Superior temporal gyrus (tissue), 1 donor: ENCODE measurements around the gene SEPTIN11.
A peak's percentile ranks its signal among the peaks of the same experiment; 100 is the strongest.

Experiments used
- DNase-seq: peaks from one replicate; pipeline ENCODE4 v3.0.0-alpha.2; 2016; ENCODE audit errors: extremely low spot score

SEPTIN11 gene

DNA sequence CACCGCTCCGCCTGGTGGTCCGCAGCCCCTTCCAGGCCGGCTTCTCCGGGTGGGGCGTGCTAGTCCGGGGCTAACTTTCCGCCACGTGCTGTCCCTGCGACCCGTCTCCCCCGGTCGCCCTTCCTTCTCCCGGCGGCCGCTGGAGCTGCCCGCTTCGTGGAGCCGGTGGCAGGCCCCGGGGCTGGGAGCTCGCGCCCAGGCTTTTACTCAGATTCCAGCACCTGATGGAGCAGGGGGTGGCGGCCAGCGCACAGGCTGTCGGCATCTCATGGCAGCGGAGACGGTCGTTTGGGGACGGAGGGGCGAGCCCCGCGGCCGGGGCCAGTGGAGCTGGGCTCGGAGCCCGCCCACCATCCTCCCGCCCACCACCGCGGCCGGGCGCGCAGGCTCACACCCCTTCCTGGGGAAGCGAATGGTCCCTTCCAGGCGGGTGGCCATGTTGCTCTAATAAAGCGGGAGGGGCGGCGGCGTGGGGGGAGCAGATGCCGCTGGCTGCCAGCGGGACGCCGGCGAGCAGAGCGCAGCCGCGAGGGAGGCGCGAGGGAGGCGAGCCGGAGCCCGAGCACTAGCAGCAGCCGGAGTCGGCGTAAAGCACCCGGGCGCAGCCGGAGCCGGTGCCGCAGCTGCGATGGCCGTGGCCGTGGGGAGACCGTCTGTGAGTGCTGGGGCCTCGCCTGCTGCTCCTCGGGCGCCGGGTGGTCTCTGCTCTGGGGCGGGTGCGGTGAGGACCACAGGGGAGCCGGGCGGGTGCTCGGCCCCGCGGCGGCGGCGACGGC, at the start of gene SEPTIN11:
TSS of gene SEPTIN11 (plus strand) at position 477 of the 776 bp plus-strand sequence. CDS start at position 629, 152 bp downstream.
- DNase-seq = peak; percentile 88

DNA sequence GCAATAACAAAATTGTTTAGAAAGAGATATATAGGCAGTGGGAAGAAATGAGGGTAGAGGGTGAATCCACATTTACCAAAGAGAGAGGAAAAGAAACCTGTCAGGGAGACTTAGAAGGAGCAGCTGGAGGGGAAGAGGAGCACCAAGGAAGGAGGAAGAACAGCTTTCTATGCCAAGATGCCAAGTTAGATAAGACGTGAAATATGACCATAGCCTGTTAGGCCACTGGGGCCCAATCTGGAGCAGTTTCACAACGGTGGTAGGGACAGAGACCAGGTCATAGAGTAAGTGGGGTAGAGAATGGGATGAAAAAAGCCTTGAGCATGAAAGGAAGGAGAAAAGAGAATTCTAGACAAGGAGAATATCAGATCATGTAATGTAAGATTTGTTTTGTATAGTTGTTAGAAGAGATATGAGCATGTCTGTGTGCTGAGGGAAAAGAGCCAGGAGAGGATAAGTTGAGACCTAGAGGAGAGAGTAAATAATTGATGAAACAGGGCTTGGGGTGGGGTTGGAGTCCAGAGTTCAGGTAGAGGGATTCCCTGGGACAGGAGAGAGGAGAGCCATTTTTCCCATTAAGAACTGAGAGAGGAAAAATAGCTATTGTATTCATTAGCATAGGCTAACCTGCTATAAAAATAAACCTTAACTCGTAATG, 47.2 kb upstream of the SEPTIN11 start:
- no peak for DNase-seq

DNA sequence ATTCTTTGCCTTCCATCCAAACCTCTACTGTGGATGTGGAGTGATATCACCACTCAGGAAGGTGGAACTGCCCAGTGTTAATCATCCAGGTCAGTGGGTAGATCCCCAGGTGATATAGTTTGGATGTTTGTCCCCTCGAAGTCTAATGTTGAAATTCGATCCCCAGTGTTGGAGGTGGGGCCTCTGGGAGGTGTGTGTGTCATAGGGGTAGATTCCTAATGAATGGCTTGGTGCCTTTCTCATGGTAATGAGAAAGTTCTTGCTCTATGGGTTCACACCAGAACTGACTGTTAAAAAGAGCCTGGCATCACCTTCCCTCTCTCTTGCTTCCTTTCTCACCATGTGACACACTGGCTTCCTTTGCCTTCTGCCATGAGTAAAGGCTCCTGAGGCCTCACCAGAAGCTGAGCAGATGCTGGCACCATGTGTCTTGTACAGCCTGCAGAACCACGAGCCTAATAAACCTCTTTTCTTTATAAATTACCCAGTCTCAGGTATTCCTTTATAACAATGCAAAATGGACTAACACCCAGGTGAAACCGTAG, 44.8 kb upstream of the SEPTIN11 start:
- DNase-seq = no peak

DNA sequence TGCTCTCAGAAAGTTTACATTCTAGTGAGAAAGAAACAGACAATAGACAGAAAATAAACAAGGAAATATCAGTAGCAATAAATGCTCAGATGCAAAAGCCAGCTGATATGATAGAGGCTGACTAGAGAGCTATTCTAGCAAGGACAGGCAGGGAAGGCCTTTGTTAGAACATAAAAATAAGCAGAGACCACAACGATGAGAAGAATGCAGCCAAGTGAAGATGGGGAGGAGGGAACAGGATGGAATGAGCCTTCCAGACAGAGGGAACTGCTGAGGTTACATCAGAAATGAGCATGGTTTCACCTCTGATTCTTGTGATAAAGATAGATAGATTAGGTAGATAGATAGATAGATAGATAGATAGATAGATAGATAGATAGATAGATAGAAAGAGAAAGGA, 44.0 kb upstream of the SEPTIN11 start:
- DNase-seq = no peak

DNA sequence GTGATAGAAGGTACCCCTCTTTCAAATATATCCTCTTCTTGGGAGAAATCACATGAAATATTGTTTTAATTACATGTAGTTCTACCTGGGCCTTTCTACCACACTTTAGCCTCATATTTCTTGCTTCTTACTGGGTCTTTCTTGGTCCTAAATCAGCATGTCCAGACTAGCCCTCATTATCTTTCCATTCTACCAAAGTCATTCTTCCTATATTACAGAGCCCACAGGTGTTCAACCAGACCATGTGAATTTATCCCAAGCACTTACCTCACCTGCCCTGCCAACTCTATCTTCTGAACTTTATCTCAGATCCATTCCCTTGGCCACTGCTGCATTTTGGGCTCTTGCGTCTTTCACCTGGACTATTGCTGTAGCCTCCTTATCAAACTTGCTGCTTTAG, 39.8 kb upstream of the SEPTIN11 start:
- DNase-seq = no peak

DNA sequence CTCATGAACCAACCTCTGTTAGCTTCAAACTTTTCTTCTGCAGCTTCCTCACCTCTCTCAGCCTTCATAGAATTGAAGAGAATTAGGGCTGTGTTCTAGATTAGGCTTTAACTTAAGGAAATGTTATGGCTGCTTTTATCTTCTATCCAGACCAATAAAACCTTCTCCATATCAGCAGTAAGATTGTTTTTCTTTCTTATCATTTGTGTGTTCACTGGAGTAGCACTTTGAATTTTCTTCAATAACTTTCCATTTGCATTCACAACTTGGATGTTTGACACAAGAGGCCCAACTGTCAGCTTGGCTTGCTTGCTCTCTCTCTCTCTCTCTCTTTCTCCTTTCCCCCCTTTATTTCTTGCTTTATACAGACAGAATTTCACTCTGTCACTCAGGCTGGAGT, 28.8 kb upstream of the SEPTIN11 start:
- DNase-seq = no peak

DNA sequence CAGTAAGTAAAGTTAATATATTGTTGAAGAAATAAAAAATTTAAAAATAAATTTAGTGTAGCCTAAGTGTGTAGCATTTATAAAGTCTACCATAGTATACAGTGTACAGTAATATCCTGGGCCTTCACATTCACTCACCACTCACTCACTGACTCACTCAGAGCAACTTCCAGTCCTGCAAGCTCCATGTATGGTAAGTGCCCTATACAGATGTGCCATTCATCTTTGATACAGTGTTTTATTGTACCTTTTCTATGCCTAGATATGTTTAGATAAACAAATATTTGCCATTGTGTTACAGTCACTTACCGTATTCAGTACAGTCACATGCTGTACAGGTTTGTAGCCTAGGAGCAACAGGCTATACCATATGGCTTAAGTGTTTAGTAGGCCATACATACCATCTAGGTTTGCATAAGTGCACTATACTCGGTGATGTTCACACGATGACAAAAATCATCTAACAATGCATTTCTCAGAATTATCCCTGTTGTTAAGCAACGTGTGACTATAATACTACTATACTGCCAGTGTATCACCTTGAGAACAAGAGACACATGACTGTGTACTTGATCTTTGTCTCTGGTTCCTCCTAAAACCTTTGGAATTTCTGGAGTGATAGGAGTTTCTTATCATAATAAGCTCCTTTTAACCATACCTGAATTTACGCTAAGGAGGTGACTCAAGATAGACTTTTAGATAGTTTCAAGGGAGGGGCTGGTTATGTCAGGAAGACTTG, 25.8 kb upstream of the SEPTIN11 start:
- no peak for DNase-seq

DNA sequence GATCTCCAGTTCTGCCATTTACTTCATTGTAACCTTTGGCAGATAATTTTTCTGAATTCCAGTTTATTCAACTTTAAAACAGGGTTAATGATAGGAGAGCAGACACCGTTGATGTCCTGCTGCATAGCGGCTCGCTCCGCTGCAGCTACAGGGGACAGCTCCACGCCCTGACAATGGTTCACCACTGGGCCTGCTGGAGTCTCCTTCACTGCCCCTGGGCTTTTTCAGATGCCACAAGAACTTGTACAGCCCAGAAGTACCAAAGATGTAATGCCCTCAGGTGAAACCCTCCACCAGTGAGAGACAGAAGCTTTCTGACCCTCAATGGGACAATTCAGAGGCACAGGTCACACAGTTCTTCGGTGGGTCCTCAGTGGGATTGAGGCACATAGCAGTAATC, 22.7 kb upstream of the SEPTIN11 start:
- DNase-seq = no peak

DNA sequence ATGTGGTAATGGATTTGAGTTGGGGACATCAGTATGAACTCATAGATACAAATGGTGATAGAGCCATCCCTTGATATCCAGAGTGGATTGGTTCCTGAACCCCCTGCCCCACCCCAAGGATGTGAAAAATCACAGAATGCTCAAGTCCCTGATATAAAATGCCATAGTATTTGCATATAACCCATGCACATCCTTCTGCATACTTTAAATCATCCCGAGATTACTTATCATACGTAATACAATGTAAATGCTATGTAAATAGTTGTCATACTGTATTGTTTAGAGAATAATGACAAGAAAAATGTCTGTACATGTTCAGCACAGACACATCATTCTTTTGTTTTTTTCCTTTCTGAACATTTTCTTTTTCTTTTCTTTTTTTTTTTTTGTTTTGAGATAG, 18.9 kb upstream of the SEPTIN11 start:
- no peak for DNase-seq

DNA sequence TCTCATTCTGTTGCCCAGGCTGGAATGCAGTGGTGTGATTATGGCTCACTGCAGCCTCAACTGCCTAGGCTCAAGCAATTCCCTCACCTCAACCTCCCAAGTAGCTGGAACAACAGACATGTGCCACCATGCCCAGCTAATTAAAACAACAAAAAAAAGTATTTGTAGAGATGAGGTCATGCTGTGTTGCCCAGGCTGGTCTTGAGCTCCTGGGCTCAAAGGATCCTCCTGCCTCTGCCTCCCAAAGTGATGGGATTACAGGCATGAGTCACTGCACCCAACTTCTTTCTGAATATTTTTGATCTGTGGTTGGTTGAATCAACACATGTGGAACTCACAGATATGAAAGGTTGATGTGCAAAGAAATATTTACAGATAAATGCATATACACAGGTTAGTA, 18.5 kb upstream of the SEPTIN11 start:
- DNase-seq = no peak

DNA sequence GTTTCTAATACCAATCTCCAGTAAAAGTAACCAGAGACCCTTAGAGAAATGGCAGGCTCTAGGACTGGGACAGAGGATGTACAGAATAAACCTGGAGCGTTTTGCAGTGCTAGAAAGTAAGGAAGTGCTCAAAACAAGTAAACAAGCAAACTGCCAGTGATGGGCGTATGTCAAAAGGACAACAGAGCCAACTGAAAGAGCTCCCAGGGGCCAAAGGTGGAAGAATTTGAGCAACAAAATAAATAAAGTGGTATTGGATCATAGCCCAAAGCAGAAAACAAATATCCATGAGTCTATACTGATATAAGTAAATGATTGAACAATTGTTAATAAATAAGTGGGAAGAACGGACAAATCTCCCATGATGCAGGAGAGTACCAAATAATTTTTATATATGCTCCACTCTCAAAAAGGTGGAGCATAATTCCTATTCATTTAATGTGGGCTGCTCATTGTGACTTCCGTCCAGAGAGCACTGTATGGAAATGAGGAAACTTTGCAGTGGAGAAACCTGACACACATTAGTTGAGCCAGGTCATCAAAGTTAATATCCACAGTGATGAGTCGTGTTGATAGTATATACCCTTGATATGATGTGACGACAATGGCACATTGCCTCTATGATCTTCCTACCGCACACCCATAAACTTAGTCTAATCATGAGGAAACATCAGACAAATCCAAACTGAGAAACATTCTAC, 17.8 kb upstream of the SEPTIN11 start:
- no peak for DNase-seq

DNA sequence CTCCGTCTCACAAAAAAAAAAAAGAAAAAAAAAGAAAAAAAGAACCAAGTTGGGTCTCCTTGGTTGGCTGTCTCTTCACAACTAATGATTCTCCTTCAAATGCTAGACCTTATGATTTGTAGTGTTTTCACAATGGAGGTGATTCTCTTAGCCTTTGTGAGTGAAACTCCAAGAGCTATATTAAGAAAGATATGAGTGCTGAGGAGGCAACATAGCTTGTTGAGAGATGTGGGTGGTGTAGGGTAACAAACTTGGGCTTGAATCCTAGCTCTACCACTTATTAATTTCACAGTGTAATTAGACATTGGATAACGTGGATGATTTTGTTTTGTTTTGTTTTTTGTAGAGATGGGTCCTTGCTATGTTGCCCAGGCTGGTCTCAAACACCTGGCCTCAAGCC, 10.4 kb upstream of the SEPTIN11 start:
- no peak for DNase-seq

DNA sequence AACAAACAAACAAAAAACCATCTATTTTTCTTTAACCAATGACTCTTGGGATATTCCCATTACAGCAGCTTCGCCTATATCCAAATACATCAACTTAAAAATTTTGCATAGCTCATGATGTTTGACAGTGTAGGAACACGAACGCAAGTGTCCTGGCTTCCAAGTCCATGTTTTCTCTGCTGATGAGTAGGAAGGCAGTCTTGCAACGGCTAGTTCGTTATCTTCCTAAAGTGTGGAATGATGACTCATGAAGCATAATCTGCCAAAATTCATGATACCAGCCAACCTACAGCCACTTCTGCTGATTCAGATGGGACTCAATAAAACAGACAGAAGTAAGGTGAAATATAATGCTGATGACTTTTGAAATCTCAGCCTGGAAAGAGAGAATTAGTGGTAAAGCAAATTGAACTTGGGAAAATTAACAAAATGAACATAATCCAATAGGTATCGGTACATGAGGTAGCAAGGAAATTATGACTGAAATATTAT, 6.4 kb upstream of the SEPTIN11 start:
- peak; percentile 67 for DNase-seq

DNA sequence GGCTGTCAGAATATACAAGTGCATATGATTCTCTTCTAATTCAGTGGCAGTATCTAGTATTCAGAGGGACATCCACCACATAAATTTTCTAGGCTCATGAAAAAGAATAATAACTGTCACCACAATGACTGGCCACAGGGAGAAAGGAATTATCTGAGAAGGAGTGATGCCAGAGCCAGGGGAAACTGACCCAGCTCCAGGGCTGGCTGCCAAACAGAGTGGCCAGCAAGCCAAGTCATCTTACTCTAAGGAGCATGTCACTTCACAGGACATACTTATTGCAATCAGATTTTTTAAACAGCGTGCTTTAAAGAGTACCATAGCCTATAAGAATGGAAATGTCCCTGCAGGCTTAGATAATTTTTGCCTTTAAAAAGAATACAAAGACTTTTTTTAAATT, 5.8 kb upstream of the SEPTIN11 start:
- DNase-seq = no peak

DNA sequence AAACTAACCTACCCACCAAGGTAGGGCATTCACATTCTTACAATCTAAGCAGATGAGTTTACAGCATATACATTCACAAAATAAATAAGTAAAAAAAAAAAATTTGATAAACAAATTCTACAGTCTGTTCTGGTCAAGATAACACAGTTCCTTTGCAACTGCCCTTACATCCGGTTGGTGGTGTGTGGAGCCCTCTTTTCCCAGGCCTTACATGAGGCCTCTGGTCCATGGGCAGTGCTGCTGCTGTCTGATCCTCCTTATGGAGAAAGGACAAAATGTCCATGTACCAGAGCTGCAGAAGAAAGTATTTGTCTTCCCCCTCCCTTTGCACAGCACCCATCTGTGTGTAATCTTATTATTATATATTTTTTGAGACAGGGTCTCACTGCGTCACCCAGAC, 2.2 kb upstream of the SEPTIN11 start:
- DNase-seq = no peak

DNA sequence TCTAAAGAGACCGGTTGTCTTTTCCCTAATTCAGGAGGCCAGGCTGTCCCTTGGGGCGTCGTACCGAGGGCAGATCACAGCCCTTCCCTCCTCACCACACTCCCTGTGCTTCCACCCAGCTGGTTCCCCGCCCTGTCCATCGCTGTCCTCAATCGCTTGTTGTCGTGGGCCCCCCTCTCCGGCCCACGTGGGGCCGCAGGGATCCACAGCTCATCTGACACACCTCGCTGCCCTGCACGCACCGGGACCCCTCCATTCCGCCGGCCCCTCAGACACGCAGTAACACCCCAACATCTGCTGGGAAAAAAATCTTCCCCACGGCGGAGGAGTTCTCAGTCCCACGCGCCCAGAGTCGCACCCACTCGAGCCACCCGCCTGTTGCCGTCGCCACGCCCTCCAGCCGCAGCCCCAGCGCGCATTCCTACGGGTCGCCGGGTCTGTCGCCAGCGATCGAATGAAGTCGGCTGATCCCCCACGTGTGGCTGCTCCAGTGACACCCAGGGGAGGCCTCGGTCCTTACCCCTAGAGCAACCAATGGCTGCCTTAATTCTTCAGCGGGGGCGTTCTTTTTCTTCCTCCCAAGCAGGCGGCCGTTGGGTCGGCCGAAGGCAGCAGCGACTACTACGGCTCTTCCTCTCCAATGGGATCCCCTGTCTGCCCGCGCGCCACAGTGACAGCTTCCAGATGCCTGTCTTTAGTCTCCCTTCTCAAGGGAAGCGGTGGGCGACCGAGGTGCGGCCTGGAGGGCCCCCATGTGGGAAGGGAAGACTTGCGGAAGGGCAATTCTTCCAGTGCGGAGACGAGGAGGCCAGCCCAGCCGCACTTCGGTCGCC, 893 bp upstream of the SEPTIN11 start:
- DNase-seq = peak; percentile 67

DNA sequence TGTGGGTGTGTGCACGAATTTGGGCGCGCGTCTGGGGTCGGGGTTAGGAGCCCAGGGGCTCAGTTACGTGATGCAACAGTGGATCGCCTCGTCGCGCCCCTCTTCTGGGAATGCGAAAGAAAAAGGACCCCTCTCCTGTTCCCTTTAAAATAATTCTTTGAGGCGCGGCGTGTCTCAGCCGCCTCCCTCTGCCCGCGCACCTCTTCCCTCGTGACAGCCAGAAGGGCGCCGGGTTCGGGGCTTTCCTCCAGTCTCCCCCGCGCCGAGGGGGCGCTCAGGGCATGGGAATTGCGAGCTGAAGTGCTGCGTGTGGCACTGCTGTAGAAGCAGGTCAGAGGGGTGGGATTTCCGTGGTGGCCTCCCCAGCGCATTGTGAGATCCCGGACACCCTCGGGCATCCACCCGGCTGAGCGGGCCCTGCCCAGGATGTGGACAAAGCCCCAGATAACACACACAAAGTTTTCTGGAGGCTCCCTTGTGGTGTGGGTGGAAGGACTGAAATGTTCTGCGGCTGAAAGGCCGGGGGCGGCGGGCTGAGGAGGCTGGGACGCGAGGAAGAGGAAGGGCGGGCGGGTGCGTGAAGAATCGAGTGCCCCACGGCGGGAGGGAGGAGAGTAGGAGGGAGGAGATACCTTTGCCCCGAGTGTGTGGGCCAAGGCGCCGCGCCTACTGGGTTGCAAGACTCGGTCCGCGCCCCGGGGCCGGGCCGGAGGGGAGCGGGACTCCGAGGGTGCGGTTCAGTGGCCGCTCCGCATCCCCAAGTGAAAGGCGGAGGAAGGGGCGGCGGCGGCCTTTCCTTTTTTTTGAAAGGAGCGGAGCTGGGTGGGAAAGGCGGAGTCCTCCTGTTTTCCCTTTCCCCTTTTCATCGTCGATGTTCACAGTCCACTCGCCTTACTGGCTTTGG, 752 bp downstream of the SEPTIN11 start:
- DNase-seq = no peak

DNA sequence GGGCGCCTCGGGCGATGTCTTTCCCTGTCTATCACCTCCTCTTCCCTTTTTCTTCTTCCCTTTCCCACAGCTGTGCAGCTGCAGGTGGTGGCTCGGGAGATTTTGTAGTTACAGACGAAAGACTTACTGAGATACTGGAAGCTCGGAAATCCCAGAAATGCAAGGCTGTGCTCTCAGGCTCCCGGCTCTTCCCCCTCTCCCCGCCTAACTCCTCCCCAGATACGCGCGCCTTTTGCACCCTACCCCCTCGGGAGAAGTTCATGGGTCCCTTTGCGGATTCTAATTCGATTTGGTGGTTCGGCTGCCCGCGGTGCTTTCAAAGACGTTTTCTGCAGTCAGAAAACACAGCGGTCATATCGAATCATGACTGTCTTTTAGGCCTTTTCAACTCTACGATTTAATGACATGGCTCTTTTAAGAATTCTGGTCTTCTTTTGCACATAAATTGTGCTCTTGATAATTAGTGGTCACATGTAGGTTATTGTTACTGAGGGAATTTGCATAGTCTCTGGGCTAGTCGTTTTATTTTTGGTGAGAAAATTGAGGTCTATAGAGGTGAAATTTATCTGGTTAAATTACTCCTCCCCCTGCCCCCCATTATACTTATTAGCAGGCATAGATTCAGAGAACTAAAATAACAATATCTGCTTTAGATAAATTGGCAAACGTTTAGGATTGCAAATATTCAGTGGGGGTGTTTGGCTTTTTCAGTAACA, 1.6 kb downstream of the SEPTIN11 start:
- DNase-seq = no peak

DNA sequence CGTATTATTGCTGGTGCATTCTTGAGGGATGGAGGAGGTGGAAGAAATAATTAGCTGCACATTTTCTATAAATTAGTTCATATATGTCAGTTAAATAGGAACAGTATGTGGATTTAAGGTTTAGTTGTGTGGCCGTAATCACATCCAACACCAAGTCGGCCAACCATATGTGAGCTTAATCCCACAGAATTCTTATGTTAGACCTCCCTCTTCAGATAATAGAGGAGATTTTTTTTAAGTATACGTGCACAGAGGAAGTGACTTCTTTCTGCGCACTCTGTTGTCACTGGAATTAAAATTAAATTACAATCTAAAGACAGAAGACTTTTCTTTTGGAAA, 2.1 kb downstream of the SEPTIN11 start:
- DNase-seq = no peak
